ENCODE data around the gene RNF32.

Gene RNF32

DNA sequence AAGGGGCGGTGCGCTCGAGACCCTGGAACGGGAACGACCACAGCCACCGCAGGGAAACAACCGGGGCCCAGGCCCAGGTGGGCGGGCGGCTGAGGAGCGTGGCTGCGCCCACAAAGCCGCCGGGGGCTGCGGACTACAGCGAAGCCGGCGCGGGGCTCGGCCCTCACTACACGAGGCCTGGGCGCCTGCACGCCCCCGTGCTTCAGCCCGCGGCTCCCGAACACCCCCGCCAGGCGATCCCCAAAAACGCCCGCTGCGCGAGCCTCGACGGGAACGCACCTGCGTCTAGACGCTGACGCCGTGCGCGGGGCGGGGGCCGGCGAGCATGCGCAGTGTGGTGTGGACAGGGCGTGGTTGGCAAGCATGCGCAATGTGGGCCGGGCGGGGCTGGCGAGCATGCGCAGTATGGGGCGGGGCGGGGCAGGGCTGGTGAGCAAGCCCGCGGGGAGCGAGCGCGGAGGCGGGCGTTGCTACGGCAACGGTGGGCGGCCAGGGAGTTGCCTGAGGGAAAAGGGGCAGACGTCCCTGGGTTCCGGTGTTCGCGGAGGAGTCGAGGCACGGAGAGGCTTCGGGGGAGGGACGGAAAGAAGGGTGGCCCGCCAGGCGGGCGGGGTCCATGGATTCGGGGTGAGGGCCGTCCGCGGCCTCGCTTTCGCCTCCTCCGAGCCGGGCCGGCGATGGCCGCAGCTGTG, at the start of gene RNF32:
TSS of gene RNF32 (plus strand) at position 518 of the 692 bp plus-strand sequence. CDS start 3,104 bp downstream, outside the sequence.
- DNase-seq, result peak; percentile 32

DNA sequence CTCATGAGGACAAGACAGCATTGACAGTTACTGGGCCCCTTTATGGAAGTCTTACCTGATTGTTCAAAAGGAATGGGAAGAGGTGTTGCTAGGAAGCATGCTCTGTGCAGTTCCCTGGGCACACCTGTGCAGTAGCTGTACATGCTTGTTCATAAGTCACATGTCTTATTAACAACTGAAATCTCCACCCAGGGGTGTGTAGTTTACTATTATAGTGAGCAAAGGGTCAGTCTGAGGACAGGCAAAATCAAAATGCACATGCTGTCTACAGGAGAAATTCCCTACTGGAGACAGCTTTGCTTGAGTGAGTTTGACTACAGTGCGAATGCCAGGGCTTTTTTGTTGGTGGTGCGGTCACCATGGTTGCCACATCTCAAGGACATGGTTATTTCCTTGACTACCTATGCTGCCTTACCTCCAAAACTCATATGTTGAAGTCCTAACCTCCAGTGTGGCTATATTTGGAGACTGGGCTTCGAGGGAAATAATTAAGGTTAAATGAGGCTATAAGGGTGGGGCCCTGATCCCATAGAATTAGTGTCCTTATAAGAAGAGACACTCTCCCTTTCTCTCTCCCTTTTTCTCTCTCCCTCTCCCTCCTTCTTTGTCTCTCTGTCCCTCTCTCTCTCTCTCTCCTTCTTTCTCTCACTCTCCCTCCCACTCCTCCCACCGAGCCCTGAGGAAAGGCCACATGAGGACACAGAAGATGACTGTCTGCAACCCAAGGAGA, 48.3 kb upstream of the RNF32 start:
- DNase-seq, result no peak

GRCh38 chr7:156594283-156595080, 46.1 kb upstream of the RNF32 start:
- no peak for DNase-seq

- no peak for DNase-seq
Observed at GRCh38 chr7:156600496-156600895, 40.1 kb upstream of the RNF32 start.

DNA sequence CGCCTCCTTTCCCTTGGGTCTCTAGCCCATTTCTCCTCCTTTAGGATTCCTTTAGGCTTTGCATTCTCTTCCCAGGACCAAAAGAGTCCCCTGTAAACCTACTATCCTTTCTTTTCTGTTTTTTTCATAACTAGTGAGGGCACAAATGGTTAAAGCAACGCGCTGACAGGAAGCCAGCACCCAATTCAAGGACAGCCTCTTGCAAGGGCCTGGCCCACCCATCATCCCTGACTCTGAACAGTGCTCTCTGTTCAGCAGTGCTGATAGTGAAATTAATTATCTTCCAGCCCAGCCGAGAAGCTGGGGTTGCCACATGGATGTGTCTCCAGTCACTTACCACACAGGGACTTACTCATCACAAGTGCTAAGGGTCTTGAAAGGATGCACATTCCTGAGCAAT, 38.3 kb upstream of the RNF32 start:
- DNase-seq, result no peak

GRCh38 chr7:156603011-156603410, 37.6 kb upstream of the RNF32 start:
- DNase-seq, result no peak

GRCh38 chr7:156603629-156604028, 36.9 kb upstream of the RNF32 start:
- no peak for DNase-seq

DNA sequence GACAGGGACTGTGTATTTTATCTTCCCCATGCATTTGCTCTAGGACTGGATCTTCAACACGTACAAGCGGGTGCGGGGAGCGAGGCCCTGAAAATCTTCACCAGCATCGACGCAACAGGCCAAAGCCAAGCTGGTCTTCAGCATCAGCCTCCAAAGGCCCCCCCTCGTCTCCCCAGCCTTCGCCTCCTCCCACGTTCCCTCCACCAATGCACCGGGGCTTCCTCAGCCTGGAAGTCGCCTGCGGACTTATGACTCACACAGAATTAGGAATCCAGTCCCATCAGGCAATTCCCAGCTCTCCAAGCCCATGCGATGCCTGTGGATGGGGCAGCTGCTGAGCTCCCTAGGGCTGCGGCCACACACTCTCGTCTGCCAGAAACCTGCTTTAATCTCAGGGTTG, 36.3 kb upstream of the RNF32 start:
- DNase-seq, result no peak

- no peak for DNase-seq
Observed at GRCh38 chr7:156604836-156605695, 35.5 kb upstream of the RNF32 start.

DNA sequence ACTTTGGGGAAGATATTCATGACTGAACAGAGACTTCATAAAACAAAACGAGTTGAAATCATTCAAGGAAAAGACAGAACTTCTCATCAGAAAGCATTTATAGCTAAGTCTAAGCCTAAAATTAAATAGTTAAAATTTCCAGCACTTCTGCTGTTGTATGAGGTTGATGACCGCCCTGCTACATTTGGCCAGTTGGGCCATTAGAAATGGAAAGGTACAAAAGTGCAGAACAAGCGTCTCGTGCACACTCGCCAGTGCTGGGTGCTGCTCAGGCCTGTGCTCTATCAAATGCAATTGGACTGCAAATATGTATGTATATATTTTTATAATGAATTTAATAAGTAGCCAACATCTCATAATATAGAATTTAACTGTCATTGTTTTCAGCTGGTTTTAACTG, 34.4 kb upstream of the RNF32 start:
- DNase-seq, result no peak

- no peak for DNase-seq
Observed at GRCh38 chr7:156606691-156607331, 33.8 kb upstream of the RNF32 start.

GRCh38 chr7:156607332-156608172, 33.0 kb upstream of the RNF32 start:
- no peak for DNase-seq

DNA sequence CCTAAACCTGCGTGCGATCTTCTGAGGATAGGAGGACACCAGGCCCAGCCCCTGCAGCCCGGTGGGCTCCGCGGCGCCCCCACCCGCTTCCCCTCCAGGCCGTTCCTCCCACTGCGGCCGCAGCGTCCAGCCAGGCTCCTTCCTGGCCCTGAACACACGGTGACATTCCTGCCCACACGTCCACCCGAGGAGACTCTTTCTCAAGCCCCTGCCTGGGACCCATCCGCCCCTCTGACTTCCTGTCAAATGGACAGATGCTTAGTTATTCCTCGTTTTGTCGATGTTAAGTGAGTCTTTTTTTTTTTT, 32.4 kb upstream of the RNF32 start:
- no peak for DNase-seq

DNA sequence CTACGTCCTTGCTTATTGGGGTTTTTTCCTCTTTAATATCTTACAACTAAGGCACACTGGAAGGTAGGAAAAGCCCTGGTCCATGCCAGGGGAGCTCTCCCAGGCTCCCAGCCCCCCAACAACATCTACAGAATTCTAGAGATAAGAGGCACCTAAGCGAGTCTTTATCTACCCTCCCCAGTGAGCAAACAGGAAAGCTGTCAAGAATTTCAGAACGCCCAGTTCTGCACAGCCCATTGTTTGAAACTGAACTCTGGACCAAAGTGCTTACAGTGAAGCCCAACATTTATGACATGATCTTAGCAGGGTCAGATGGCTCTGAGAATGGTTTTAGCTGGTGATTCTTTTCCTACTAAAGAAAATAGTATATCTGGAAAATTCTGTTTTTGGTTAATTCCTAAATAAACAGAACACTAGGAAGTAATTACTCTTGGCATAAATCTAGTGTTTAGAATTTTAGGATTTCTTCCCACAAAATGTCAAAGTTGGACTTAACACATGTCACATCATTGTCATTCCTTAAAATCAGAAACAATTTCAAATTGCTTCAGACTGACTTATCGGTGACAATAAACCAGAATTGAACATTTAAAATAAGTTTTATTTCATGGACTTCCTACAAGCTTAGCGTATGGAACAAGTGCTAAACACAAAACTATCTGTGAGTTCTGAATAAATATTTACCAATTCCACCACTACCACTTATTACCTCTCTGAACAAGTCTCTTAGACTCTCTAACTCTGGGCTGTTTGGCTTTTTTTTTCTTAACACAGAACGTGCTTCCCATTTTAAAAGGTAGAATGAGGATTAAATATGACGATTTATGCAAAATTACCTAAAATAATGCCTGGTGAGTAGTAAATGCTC, 31.3 kb upstream of the RNF32 start:
- no peak for DNase-seq

DNA sequence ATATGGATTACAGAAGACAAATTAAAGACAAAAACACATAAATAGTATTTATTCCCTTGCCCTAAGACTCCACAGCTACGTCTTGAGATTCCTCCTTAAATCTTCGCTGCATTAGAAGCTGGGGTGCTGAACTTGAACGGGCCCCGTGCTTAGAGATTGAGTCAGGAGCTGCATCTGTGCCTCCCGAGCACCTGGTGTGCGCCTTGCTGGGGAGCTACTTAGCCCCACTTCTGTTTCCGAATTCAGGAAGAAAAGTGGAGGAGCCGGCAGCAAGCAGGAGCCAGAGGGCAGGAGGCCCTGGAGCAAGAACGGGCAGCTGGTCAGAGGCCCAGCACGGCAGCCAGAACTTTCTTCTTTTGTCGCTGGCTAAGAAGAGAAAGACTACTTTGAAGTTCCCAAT, 30.4 kb upstream of the RNF32 start:
- DNase-seq, result no peak

GRCh38 chr7:156610601-156611000, 30.0 kb upstream of the RNF32 start:
- no peak for DNase-seq

DNA sequence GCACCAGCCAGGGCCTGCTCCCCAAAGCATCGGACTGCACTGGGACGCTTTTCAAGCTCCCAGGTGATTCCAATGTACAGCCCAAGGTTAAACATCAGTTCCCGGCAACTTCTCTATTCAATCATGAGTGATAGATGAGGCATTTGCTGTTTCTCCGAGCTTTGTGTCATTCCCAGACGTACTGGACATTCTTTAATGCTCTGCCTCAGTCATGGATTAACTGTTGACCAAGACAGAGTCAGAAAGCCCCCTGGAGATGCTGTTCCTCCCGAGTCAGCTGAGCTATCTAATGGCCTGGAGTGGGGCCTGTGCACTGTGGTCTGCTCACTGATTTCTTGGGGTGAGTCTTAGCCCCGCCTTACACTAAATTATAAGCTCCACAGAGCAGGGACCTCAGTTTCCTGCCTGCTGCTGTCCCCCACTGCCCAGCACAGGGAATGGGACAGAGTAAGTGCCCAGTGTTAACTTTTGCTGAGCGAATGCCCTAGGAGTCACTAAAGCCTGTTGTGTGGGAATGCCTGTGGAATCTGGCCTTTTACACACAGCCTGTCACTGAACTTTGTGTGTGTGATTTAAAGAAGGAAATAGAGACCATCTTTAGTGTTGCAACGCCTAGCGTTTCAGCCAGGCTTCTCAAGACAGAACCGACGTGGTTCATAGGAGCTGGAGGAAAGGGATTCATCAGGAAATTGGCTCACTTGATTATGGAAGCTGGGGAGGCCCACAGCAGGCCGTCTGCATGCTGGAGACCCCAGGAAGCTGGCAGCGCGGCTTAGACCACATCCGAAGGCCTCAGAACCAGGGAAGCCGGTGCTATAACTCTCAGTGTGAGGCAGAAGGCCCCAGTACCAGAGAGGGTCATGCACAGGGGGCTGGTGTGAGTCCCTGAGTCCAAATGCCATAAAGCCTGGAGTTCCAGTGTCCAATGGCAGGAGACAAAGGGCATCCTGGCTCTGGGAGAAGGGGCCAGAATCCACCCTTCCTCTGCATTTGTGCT, 29.3 kb upstream of the RNF32 start:
- no peak for DNase-seq

DNA sequence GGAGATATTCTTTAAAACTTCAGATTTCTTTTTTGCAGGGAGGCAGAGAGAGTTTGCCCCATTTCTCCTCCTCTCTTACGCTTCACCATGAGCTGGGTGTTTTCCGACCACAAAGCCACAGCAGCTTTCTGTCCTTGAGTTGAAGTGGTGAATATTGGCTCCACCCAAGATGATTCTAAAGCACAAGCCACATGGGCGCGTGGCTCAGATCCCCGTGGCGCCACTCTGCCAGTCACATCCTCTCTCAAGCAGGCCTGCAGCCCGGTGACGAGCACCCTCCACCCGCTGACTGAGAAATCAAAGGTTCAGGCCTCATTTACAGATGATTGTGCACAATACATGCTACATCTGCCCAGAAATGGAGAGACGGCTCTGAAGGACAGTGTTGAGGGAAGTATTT, 27.6 kb upstream of the RNF32 start:
- DNase-seq, result no peak
